Progenitor cell of endocrine pancreas (in vitro differentiated cells): ENCODE results near the gene LRP4. TPM values are rescaled to one million over a fixed set of nuclear protein-coding genes. Genes with fewer than 3 reads are reported as not detected.

Experiments used
- DNase-seq: peaks from one replicate; pipeline ENCODE4 v3.0.0; 2021; ENCODE audit warnings: low spot score; ENCODE audit not compliant: unreplicated experiment
- H3K27ac Mint-ChIP-seq: 2 replicates; pipeline ENCODE4 v1.8.0; 2021; ENCODE audit warnings: mild to moderate bottlenecking, moderate library complexity, mixed read lengths
- H3K27me3 Mint-ChIP-seq: 2 replicates; pipeline ENCODE4 v1.8.0; 2021; ENCODE audit warnings: mixed read lengths
- H3K36me3 Mint-ChIP-seq: 2 replicates; pipeline ENCODE4 v1.8.0; 2022; ENCODE audit warnings: mixed read lengths; ENCODE audit not compliant: insufficient read depth
- H3K4me1 Mint-ChIP-seq: 2 replicates; pipeline ENCODE4 v1.8.0; 2021; ENCODE audit warnings: low read depth, mixed read lengths
- H3K4me3 Mint-ChIP-seq: 2 replicates; pipeline ENCODE4 v1.8.0; 2021; ENCODE audit warnings: low read depth, mild to moderate bottlenecking, moderate library complexity, mixed read lengths
- H3K9me3 Mint-ChIP-seq: 2 replicates; pipeline ENCODE4 v1.8.0; 2021; ENCODE audit warnings: low read depth, mixed read lengths
- total RNA-seq: library from RNA; stranded (reverse); gene quantifications from 2 replicates; pipeline ENCODE4 v1.2.1, GENCODE V29; 2021
- TF ChIP-seq, protein P1 (sequence below): fragments of 200-600 bp; sonication (generic); IDR thresholded peaks from one replicate; pipeline ENCODE4 v1.5.0; 2021; ENCODE audit warnings: antibody characterized with exemption, mild to moderate bottlenecking; ENCODE audit not compliant: unreplicated experiment

LRP4 gene
- total RNA-seq, 1 donor from 2014 or later: 8.7 TPM

DNA sequence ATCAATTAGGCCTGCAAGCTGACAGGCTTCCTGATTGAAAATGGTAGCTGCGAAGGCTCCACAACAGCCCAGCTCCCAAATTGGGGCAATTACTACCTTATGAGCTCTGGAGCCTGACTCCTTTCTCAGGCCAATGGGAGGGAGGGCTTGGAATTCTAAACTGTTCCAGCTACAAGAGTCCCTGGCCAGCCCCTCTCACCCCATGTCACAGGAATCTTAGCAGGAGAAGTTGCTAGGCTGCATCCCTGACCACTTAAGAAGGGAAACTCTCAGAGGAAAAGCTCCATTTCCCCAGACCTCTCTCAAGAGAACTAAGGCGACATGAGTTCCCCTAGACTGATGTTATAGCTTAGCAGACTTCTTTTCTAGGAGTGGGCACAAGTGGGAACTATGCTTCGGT is 4.9 kb downstream of the LRP4 start:
- no peak overlapping the region for H3K27ac Mint-ChIP-seq
- H3K4me3 Mint-ChIP-seq: no peak overlapping the region
- no peak for DNase-seq
- no peaks in the 10 kb centered on the region for H3K36me3 Mint-ChIP-seq
- TF ChIP-seq, protein P1, sequence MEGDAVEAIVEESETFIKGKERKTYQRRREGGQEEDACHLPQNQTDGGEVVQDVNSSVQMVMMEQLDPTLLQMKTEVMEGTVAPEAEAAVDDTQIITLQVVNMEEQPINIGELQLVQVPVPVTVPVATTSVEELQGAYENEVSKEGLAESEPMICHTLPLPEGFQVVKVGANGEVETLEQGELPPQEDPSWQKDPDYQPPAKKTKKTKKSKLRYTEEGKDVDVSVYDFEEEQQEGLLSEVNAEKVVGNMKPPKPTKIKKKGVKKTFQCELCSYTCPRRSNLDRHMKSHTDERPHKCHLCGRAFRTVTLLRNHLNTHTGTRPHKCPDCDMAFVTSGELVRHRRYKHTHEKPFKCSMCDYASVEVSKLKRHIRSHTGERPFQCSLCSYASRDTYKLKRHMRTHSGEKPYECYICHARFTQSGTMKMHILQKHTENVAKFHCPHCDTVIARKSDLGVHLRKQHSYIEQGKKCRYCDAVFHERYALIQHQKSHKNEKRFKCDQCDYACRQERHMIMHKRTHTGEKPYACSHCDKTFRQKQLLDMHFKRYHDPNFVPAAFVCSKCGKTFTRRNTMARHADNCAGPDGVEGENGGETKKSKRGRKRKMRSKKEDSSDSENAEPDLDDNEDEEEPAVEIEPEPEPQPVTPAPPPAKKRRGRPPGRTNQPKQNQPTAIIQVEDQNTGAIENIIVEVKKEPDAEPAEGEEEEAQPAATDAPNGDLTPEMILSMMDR: no peak
- peaks cover 47% of the 10 kb centered on the region for H3K27me3 Mint-ChIP-seq
- H3K4me1 Mint-ChIP-seq: peaks cover 16% of the 10 kb centered on the region
- H3K9me3 Mint-ChIP-seq: no peaks in the 10 kb centered on the region

DNA sequence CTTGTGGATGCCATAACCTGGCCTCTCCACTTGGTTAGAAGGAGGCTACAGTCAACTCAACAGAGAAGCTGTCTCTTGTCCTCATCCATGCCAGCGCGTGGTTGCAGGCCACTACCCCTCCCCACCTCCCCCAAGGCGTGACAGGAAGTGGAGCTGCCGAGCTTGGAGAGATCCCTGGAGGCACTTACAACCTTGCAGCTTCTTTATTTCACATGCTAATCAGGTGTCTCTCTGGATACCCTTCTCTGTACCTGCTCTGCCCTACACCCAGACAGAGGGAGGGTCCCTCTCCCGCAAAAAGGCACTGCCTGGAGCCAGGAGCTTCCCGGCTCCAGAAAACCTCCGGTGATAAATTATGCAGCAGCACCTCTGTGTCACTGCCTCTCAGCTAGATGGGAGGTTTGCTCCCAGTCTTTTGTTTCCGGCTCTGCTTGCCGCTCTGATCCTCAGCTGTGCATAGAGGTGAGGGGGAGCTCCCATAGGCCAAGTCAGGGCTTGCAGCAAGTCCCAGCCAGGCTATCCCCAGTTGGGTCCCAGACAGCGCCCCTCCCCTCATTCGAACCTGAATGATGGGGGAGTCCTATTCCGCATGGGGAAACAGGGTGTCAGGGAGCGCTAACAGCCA is 5.7 kb downstream of the LRP4 start:
- no peaks in the 10 kb centered on the region for H3K9me3 Mint-ChIP-seq
- H3K36me3 Mint-ChIP-seq: no peaks in the 10 kb centered on the region
- H3K4me1 Mint-ChIP-seq: peaks cover 16% of the 10 kb centered on the region
- H3K4me3 Mint-ChIP-seq: peak overlapping the region; percentile 69
- peaks cover 45% of the 10 kb centered on the region for H3K27me3 Mint-ChIP-seq
- peak overlapping the region; percentile 88 for H3K27ac Mint-ChIP-seq
- no peak for DNase-seq
- TF ChIP-seq, protein P1: no peak

DNA sequence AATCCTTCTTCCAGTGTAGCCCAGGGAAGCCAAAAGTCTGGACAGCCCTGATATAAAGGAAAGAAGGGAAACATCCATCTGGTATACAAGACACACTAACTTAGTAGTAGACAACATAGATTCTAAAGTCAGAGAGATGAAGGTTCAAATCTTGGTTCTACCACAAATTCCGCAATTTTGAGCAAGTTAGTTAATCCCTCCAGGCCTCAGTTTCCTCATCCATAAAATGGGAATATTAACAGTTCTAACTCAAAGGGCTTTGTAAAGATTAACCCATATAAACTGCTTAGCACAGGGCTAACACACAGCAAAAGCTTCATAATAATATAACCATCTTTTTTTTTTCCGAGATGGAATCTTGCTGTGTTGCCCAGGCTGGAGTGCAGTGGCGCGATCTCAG is 10.7 kb downstream of the LRP4 start:
- peaks cover 13% of the 10 kb centered on the region for H3K4me1 Mint-ChIP-seq

DNA sequence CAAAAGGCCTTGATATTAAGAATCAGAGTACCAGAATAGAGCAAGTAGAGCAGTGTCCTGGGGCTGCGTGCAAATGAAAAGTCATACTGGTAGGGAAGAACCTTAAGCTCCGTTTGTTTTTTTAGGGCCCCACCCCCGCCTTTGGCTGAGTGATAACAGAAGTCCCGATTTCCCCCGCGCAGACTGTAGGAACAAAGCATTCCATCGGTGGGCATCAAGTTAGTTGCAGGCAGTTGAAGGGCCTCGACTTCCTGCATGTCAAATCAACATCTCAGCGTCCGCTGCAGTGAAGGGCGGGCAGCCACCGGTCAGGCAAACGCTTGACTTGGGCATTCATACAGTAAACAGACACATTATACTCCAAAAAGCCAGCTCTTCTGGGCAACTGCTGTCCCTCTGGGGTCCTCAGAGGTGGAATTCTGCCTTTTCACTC is 11.7 kb downstream of the LRP4 start:
- Mint-ChIP-seq H3K36me3 (no peaks in the 10 kb centered on the region), H3K4me3 (no peak overlapping the region), H3K27ac (peak overlapping the region; percentile 51), H3K27me3 (no peaks in the 10 kb centered on the region), H3K4me1 (peaks cover 9% of the 10 kb centered on the region), H3K9me3 (no peaks in the 10 kb centered on the region)
- DNase-seq: no peak
- TF ChIP-seq, protein P1: no peak

More for the DNA sequence above, 10.7 kb downstream of the LRP4 start:
- Mint-ChIP-seq H3K4me3 (no peak overlapping the region), H3K27me3 (peaks cover under 1% of the 10 kb centered on the region), H3K9me3 (no peaks in the 10 kb centered on the region), H3K27ac (no peak overlapping the region), H3K36me3 (no peaks in the 10 kb centered on the region)
- no peak for DNase-seq
- TF ChIP-seq, protein P1: no peak

DNA sequence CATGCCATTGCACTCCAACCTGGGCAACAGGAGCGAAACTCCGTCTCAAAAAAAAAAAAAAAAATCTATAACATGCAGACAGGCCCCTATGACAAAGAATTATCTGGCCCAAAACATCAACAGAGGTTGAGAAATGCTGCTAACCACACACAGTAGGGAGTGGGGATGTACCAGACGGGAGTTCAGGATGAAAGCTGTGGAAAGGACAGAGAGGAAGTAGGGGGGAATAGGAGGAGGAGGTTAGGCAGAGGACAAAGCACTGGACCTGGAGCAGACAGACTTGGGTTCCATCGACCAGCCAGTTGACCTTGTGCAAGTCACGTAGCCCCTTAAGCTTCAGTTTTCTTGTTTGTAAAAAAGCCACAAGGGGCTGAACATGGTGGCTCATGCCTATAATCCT is 12.5 kb downstream of the LRP4 start:
- no peak overlapping the region for H3K27ac Mint-ChIP-seq
- H3K4me3 Mint-ChIP-seq: no peak overlapping the region
- TF ChIP-seq, protein P1: no peak
- H3K9me3 Mint-ChIP-seq: no peaks in the 10 kb centered on the region
- H3K4me1 Mint-ChIP-seq: peaks cover 9% of the 10 kb centered on the region
- H3K27me3 Mint-ChIP-seq: no peaks in the 10 kb centered on the region
- no peaks in the 10 kb centered on the region for H3K36me3 Mint-ChIP-seq
- no peak for DNase-seq
